Panc1 (cell line): ENCODE measurements around the gene CHST1. TPM values are rescaled to one million over a fixed set of nuclear protein-coding genes. Genes with fewer than 3 reads are reported as not detected.

Source experiments
- ATAC-seq: fragments of 200-7000 bp; cut with Tn5 transposase; 2 replicates; pipeline ENCODE4 v1.9.1; 2020; ENCODE audit warnings: mild to moderate bottlenecking, moderate library complexity
- BruUV-seq: library from RNA; stranded (reverse); fragments of 400-500 nt; replicated peaks from 2 replicates; lab custom pipeline; 2021; lab: Mats Ljungman, UMichigan
- CTCF ChIA-PET: fragments of 300-600 bp; sonication (Branson Sonifier 250); formaldehyde crosslinking; loops from one replicate; lab custom pipeline; 2022; ENCODE audit warnings: antibody characterized with exemption; lab: Charles Lee
- POLR2A ChIA-PET: fragments of 300-600 bp; sonication (Branson Sonifier 250); formaldehyde crosslinking; loops from one replicate; lab custom pipeline; 2022; ENCODE audit warnings: antibody characterized with exemption; lab: Charles Lee
- DNase-seq: peaks from one replicate; pipeline ENCODE4 v3.0.0-alpha.2; 2010; ENCODE audit warnings: low read depth, low spot score
- H3K27ac ChIP-seq: 2 replicates; pipeline ENCODE4 v1.5.1; 2011; ENCODE audit warnings: mild to moderate bottlenecking, low read length, inconsistent platforms
- H3K27me3 ChIP-seq: fragments of 200-500 bp; sonication (Bioruptor generic); 2 replicates; pipeline ENCODE4 v1.6.0; 2014; ENCODE audit warnings: low read length, inconsistent platforms; ENCODE audit not compliant: control insufficient read depth, insufficient read depth
- H3K36me3 ChIP-seq: fragments of 200-500 bp; sonication (Bioruptor generic); 2 replicates; pipeline ENCODE4 v1.5.1; 2014; ENCODE audit warnings: inconsistent platforms, mild to moderate bottlenecking, low read length, moderate library complexity; ENCODE audit not compliant: control insufficient read depth, insufficient read depth
- H3K4me1 ChIP-seq: 2 replicates; pipeline ENCODE4 v1.5.1; 2011; ENCODE audit warnings: inconsistent platforms, mild to moderate bottlenecking, low read length, moderate library complexity; ENCODE audit not compliant: control insufficient read depth, insufficient read depth
- H3K4me3 ChIP-seq, 2 experiments: 2 replicates each; pipeline ENCODE4 v1.5.1; 2011 to 2012; ENCODE audit warnings: low read depth in 2 of 2, low read length in 2 of 2, mild to moderate bottlenecking in 2 of 2, inconsistent platforms in 1 of 2, moderate library complexity in 1 of 2
- H3K9me3 ChIP-seq: fragments of 200-500 bp; sonication (Bioruptor generic); 2 replicates; pipeline ENCODE4 v1.5.1; 2014; ENCODE audit warnings: low read depth, mild to moderate bottlenecking, inconsistent platforms, low read length, moderate library complexity; ENCODE audit not compliant: control insufficient read depth, insufficient read depth
- POLR2AphosphoS5 ChIP-seq: IDR thresholded peaks from 2 replicates; pipeline ENCODE4 v1.6.1; 2012; ENCODE audit warnings: mild to moderate bottlenecking, low read depth, low read length, moderate library complexity
- SIN3A ChIP-seq: IDR thresholded peaks from 2 replicates; pipeline ENCODE4 v1.6.1; 2012; ENCODE audit warnings: low read depth, mild to moderate bottlenecking, low read length, moderate library complexity, borderline replicate concordance; ENCODE audit not compliant: insufficient read depth
- TCF7L2 ChIP-seq: IDR thresholded peaks from 2 replicates; pipeline ENCODE4 v1.6.1; 2011; ENCODE audit warnings: mild to moderate bottlenecking, low read depth, low read length, inconsistent platforms
- in situ Hi-C: cut with HindIII; loops from 2 replicates; pipeline ENCODE4 v1.10.0; 2016; ENCODE audit warnings: low sequenced_read_pairs, low pct_unique_long_range_greater_than_20kb
- intact Hi-C: fragments of 100-400 bp; cut with micrococcal nuclease; formaldehyde crosslinking; loops from one replicate; pipeline ENCODE4 v1.10.0; 2022; ENCODE audit not compliant: unreplicated experiment
- total RNA-seq: library from RNA; stranded (reverse); gene quantifications from one replicate; pipeline ENCODE4 v1.2.1, GENCODE V29; 2021; ENCODE audit not compliant: unreplicated experiment
- TF ChIP-seq, protein P1 (sequence below), 2 experiments: IDR thresholded peaks; 2 replicates each; pipeline ENCODE4 v1.6.1; 2011 to 2012; ENCODE audit warnings: low read depth in 2 of 2, control low read depth in 1 of 2, low read length in 1 of 2, mild to moderate bottlenecking in 1 of 2, moderate library complexity in 1 of 2; ENCODE audit not compliant: insufficient read depth in 1 of 2
- TF ChIP-seq, protein P2 (sequence below): fragments of 450-650 bp; IDR thresholded peaks from 2 replicates; pipeline ENCODE4 v1.5.1; 2017; ENCODE audit warnings: mild to moderate bottlenecking

CHST1 gene
- total RNA-seq, 1 experiment from 2014 or later, result not detected

DNA sequence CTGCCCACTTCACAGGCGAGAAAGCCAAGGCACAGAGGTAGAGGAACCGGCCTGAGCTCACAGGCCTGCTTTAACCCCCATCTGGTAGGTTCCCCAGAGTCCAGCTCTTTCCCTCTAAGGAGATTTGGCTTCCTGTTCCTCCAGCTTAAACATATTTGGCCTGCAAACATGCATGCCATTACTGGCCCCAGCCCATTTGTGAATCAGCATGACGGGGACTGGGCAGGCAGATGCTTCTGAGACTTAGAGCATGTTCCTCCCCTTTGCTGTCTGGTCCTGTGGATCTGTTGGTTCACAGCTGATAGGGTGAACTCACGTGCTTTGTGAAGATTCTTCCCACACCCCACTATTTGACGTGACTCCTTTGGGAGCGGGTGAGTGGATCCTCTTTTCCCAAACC lies 12.6 kb downstream of the CHST1 start:
- ATAC-seq (no peak), DNase-seq (no peak)
- BruUV-seq, result no TSS peak
- no peak overlapping the region for H3K27ac ChIP-seq
- TF ChIP-seq TCF7L2 (no peak), SIN3A (no peak), POLR2AphosphoS5 (no peak)
- TF ChIP-seq, protein P1, sequence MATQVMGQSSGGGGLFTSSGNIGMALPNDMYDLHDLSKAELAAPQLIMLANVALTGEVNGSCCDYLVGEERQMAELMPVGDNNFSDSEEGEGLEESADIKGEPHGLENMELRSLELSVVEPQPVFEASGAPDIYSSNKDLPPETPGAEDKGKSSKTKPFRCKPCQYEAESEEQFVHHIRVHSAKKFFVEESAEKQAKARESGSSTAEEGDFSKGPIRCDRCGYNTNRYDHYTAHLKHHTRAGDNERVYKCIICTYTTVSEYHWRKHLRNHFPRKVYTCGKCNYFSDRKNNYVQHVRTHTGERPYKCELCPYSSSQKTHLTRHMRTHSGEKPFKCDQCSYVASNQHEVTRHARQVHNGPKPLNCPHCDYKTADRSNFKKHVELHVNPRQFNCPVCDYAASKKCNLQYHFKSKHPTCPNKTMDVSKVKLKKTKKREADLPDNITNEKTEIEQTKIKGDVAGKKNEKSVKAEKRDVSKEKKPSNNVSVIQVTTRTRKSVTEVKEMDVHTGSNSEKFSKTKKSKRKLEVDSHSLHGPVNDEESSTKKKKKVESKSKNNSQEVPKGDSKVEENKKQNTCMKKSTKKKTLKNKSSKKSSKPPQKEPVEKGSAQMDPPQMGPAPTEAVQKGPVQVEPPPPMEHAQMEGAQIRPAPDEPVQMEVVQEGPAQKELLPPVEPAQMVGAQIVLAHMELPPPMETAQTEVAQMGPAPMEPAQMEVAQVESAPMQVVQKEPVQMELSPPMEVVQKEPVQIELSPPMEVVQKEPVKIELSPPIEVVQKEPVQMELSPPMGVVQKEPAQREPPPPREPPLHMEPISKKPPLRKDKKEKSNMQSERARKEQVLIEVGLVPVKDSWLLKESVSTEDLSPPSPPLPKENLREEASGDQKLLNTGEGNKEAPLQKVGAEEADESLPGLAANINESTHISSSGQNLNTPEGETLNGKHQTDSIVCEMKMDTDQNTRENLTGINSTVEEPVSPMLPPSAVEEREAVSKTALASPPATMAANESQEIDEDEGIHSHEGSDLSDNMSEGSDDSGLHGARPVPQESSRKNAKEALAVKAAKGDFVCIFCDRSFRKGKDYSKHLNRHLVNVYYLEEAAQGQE (IDR thresholded peaks at IDR 0.05; ENCODE audit: insufficient read depth in 1 of 2, low read depth in 2 of 2, low read length in 1 of 2), result no peak
- TF ChIP-seq, protein P2, sequence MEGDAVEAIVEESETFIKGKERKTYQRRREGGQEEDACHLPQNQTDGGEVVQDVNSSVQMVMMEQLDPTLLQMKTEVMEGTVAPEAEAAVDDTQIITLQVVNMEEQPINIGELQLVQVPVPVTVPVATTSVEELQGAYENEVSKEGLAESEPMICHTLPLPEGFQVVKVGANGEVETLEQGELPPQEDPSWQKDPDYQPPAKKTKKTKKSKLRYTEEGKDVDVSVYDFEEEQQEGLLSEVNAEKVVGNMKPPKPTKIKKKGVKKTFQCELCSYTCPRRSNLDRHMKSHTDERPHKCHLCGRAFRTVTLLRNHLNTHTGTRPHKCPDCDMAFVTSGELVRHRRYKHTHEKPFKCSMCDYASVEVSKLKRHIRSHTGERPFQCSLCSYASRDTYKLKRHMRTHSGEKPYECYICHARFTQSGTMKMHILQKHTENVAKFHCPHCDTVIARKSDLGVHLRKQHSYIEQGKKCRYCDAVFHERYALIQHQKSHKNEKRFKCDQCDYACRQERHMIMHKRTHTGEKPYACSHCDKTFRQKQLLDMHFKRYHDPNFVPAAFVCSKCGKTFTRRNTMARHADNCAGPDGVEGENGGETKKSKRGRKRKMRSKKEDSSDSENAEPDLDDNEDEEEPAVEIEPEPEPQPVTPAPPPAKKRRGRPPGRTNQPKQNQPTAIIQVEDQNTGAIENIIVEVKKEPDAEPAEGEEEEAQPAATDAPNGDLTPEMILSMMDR, result no peak
- ChIA-PET CTCF (no interaction called here), POLR2A (interaction anchor here (0.7 kb wide), 1 partner anchor 585 kb away, joined by 3 read pairs; no protein-coding TSS in a partner anchor)
- H3K36me3 ChIP-seq, result no peaks in the 10 kb centered on the region
- H3K4me3 ChIP-seq, result no peak overlapping the region
- H3K4me1 ChIP-seq, result no peaks in the 10 kb centered on the region
- intact Hi-C loops, result loop anchor here (10.0 kb wide), 1 partner anchor 278 kb away; no protein-coding TSS in a partner anchor
- in situ Hi-C loops, result no loop called here
- peaks cover 2% of the 10 kb centered on the region; the same call in 1 of the 2 replicates for H3K27me3 ChIP-seq
- H3K9me3 ChIP-seq, result no peaks in the 10 kb centered on the region

DNA sequence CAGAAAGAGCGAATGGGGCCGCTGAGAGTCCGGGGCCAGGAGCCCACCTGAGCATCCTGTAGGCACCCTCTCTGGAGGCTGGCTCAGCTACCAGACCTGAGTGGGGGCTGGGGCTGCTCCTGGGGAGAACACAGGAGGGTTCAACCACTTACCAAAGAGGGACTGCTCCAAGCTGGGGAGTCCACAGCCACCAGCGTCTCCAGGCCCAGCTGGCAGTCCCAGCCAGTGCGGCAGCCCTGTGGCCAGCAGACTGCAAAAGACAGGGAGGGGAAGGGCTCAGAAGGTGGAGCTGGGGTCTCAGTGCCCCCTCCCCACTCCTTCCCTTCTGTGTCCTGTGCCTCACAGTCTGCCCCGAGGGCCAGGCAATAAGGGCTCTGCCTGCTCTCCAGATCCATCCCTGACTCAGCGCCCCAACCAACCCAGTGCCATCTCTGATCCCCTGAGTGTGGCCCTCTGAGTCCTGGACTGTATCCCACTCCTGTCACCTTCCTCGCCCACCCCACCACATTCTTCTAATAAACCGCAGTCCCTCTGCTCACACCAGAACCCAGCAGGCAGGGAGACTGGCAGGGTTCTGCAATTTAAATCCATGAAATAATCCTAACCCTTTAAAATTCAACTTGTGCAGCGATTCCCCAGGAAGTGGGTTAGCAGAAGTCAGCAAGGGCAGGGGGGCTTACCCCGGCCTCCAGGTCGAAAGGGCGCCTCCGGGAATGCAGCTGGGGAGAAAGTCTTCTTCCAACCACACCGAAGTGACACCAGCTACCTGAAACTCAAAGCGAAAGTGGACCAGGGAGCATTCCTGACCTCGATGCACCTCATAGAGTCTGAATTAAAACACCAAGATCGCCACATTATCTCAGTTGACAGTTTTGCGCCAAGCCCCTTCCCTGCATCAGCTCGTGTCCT lies 13.3 kb downstream of the CHST1 start:
- Histone ChIP-seq H3K27ac (no peak overlapping the region), H3K36me3 (no peaks in the 10 kb centered on the region), H3K4me3 (no peak overlapping the region), H3K9me3 (no peaks in the 10 kb centered on the region), H3K4me1 (no peaks in the 10 kb centered on the region), H3K27me3 (peaks cover under 1% of the 10 kb centered on the region; the same call in 1 of the 2 replicates)
- intact Hi-C loops (loop anchor here (10.0 kb wide), 1 partner anchor 277 kb away; no protein-coding TSS in a partner anchor), in situ Hi-C loops (no loop called here)
- DNase-seq (no peak), ATAC-seq (no peak)
- TF ChIP-seq TCF7L2, result no peak
- POLR2A ChIA-PET, result interaction anchor here (0.7 kb wide), 1 partner anchor 584 kb away, joined by 3 read pairs; no protein-coding TSS in a partner anchor
- no TSS peak for BruUV-seq
- CTCF ChIA-PET, result no interaction called here
